ENCODE data around the gene CDYL. TPM values are rescaled to one million over a fixed set of nuclear protein-coding genes. Genes with fewer than 3 reads are reported as not detected.

CDYL gene
- polyA plus RNA-seq, 1 of the 3 experiments (the other 2 are of a cell fraction): 13.3 TPM

DNA sequence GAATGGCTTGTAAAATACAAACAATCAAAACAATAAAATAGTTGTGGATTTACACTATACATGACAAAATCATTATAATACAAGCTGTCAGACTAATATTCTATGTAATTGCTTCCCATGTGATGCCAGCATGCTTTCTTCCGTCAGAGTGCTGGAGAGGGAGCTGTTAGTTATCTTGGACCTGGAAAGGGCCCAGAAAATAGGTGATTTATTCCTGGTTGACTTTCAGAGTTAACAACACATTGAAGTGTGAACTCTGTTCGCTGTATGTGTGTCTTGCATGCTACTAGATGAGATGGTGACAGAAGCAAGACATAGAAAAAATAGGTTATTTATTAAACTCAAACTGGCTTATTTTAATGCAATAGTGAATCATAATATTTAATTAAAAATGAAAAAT is 70.2 kb downstream of the CDYL start (continued):
- TF ChIP-seq, protein P1, sequence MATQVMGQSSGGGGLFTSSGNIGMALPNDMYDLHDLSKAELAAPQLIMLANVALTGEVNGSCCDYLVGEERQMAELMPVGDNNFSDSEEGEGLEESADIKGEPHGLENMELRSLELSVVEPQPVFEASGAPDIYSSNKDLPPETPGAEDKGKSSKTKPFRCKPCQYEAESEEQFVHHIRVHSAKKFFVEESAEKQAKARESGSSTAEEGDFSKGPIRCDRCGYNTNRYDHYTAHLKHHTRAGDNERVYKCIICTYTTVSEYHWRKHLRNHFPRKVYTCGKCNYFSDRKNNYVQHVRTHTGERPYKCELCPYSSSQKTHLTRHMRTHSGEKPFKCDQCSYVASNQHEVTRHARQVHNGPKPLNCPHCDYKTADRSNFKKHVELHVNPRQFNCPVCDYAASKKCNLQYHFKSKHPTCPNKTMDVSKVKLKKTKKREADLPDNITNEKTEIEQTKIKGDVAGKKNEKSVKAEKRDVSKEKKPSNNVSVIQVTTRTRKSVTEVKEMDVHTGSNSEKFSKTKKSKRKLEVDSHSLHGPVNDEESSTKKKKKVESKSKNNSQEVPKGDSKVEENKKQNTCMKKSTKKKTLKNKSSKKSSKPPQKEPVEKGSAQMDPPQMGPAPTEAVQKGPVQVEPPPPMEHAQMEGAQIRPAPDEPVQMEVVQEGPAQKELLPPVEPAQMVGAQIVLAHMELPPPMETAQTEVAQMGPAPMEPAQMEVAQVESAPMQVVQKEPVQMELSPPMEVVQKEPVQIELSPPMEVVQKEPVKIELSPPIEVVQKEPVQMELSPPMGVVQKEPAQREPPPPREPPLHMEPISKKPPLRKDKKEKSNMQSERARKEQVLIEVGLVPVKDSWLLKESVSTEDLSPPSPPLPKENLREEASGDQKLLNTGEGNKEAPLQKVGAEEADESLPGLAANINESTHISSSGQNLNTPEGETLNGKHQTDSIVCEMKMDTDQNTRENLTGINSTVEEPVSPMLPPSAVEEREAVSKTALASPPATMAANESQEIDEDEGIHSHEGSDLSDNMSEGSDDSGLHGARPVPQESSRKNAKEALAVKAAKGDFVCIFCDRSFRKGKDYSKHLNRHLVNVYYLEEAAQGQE (IDR thresholded peaks at IDR 0.05; ENCODE audit: low read depth, low read length): no peak

DNA sequence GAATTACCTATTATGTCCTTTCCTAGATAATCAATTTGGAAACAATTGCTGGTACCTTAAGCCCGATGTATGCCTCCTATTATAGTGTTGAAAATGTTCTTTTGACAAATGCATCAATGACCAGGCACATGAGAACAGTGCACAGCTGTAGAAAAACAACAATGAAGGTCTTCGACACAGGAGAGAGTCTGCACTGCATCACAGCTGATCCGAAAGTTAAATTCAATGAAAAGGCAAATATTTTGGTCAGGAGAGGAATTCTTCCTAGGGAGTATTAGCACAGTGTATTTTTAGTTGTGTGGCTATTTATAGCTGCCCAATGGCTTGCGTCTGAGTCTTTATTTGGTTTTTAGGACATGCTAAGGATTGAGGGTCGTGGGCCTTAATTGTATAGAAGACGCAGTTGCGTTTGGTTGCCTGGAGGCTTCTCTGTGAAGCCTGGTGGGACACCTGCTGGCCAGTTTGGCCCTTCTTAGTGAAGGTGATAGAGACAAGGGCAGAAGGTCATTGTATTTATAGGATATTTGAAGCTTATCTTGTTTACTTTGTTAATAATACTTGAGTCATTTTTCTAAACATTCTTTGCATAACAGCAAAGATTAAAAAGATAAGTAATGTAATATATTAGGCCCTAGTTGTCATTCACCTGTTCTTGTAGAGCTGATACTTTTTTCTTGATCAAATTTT is 72.3 kb downstream of the CDYL start:
- Histone ChIP-seq H3K9me2 (no peaks in the 10 kb centered on the region), H3K36me3 (replicated peaks in 1 of 2; ENCODE audit: control insufficient read depth in 1 of 2, insufficient read depth in 2 of 2, low read length in 1 of 2) (peaks cover 0 to 11% of the 10 kb centered on the region in 2 experiments), H3K27ac (ENCODE audit: low read depth in 2 of 2, low read length in 1 of 2) (no peak overlapping the region), H4K20me1 (ENCODE audit: insufficient read depth) (peaks cover 61% of the 10 kb centered on the region), H2AFZ (ENCODE audit: low read depth) (no peak overlapping the region), H3K4me1 (ENCODE audit: control insufficient read depth in 1 of 2, insufficient read depth in 2 of 2, low read depth in 1 of 2, low read length in 1 of 2) (peaks cover 4 to 5% of the 10 kb centered on the region in 2 experiments; a peak in 2 of 4 replicates), H3K79me2 (ENCODE audit: insufficient read depth) (peaks cover 82% of the 10 kb centered on the region), H3K9ac (no peak overlapping the region), H3K9me3 (peaks cover 19% of the 10 kb centered on the region), H3K27me3 (ENCODE audit: insufficient read depth) (no peaks in the 10 kb centered on the region), H3K4me2 (no peak overlapping the region), H3F3A (replicated peaks; ENCODE audit: insufficient read depth) (no peaks in the 10 kb centered on the region), H3K4me3 (ENCODE audit: low read depth in 2 of 2, low read length in 1 of 2) (no peak overlapping the region; a peak in 1 of 4 replicates)
- WGBS (ENCODE audit: low lambda C conversion rate): 88% methylated on average over 7 of the region's 7 CpGs
- POLR2A ChIA-PET: no interaction called here
- no peak for DNase-seq
- 0 out of 2 replicates have a peak, but pooled peaks have one; percentile 14 for TF ChIP-seq SMC3 (IDR thresholded peaks at IDR 0.05; ENCODE audit: low read depth, low read length)
- peak; percentile 36; the same call in 1 of the 2 replicates for TF ChIP-seq RAD21 (IDR thresholded peaks at IDR 0.05; ENCODE audit: low read length)
- TF ChIP-seq NFIC (IDR thresholded peaks at IDR 0.05; ENCODE audit: borderline replicate concordance): no peak
- TF ChIP-seq, protein P2, sequence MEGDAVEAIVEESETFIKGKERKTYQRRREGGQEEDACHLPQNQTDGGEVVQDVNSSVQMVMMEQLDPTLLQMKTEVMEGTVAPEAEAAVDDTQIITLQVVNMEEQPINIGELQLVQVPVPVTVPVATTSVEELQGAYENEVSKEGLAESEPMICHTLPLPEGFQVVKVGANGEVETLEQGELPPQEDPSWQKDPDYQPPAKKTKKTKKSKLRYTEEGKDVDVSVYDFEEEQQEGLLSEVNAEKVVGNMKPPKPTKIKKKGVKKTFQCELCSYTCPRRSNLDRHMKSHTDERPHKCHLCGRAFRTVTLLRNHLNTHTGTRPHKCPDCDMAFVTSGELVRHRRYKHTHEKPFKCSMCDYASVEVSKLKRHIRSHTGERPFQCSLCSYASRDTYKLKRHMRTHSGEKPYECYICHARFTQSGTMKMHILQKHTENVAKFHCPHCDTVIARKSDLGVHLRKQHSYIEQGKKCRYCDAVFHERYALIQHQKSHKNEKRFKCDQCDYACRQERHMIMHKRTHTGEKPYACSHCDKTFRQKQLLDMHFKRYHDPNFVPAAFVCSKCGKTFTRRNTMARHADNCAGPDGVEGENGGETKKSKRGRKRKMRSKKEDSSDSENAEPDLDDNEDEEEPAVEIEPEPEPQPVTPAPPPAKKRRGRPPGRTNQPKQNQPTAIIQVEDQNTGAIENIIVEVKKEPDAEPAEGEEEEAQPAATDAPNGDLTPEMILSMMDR (IDR thresholded peaks at IDR 0.05): peak; percentile 40
- CTCF ChIA-PET: interaction anchor here (0.7 to 1.3 kb wide), 4 partner anchors 9 to 53 kb away, joined by 3 to 6 read pairs (median 4); no protein-coding TSS in a partner anchor

DNA sequence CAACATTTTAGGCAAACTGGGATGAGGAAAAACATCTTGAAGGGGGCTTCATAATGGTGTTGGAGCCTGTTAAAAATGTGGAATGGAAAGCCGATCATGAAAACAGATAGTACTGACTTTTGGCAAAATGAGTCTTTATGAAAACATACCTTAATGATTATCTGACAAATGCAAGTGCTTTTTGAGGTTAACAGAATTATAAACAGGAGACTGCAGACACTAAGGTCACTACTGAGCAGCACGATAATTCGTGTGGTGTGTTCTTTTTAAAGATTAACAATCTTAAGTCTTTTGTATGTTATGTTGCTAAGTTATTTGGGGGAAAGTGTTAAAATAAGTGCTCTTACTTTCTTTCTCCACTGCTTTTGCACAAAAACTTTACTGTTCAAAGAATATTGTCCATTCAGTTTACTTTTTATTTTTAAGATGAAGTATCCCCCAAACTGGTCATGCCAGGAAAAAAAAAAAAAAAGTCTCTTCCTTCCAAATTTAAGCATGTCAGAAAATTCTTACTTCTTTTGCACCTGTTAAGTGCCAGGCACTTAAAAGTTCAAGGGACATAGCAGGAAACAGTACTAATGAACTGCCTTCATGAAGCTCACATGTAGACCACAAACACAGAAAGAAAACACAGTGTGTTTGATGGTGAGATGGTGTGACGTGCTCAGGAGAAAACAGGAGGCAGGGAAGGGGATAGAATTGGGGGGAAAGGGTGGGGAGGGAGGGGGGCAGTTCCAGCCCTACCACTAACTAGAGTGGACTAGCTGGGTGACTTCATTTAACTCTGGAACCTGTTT is 73.2 kb downstream of the CDYL start:
- 50% methylated on average over 4 of the region's 4 CpGs for WGBS (ENCODE audit: low lambda C conversion rate)
- peaks cover 78% of the 10 kb centered on the region for H3K79me2 ChIP-seq (ENCODE audit: insufficient read depth)
- H3K4me1 ChIP-seq (ENCODE audit: control insufficient read depth in 1 of 2, insufficient read depth in 2 of 2, low read depth in 1 of 2, low read length in 1 of 2): peaks cover 4 to 5% of the 10 kb centered on the region in 2 experiments; a peak in 2 of 4 replicates
- H4K20me1 ChIP-seq (ENCODE audit: insufficient read depth): peaks cover 64% of the 10 kb centered on the region
- no peak for DNase-seq
- H3K36me3 ChIP-seq (replicated peaks in 1 of 2; ENCODE audit: control insufficient read depth in 1 of 2, insufficient read depth in 2 of 2, low read length in 1 of 2): peaks cover 0 to 6% of the 10 kb centered on the region in 2 experiments
- H3K4me2 ChIP-seq: no peak overlapping the region
- ChIA-PET CTCF (interaction anchor here (0.8 to 1.0 kb wide), 3 partner anchors 11 to 23 kb away, joined by 3 to 4 read pairs (median 3); no protein-coding TSS in a partner anchor), POLR2A (no interaction called here)
- peaks cover 13% of the 10 kb centered on the region for H3K9me3 ChIP-seq
- H3K27me3 ChIP-seq (ENCODE audit: insufficient read depth): no peaks in the 10 kb centered on the region
- H3F3A ChIP-seq (replicated peaks; ENCODE audit: insufficient read depth): no peaks in the 10 kb centered on the region
- H3K9me2 ChIP-seq: no peaks in the 10 kb centered on the region
- H3K9ac ChIP-seq: no peak overlapping the region
- no peak overlapping the region for H3K27ac ChIP-seq (ENCODE audit: low read depth in 2 of 2, low read length in 1 of 2)
- H2AFZ ChIP-seq (ENCODE audit: low read depth): no peak overlapping the region
- H3K4me3 ChIP-seq (ENCODE audit: low read depth in 2 of 2, low read length in 1 of 2): no peak overlapping the region
- TF ChIP-seq RXRA (IDR thresholded peaks at IDR 0.05; ENCODE audit: borderline replicate concordance, low read depth) (no peak), POLR2AphosphoS5 (IDR thresholded peaks at IDR 0.05; ENCODE audit: low read depth, low read length) (no peak), SMC3 (IDR thresholded peaks at IDR 0.05; ENCODE audit: low read depth, low read length) (no peak), TAF1 (IDR thresholded peaks at IDR 0.05; ENCODE audit: borderline replicate concordance, low read depth, low read length) (no peak), RAD21 (IDR thresholded peaks at IDR 0.05; ENCODE audit: low read length) (no peak), NFIC (IDR thresholded peaks at IDR 0.05; ENCODE audit: borderline replicate concordance) (no peak)
- TF ChIP-seq, protein P2 (IDR thresholded peaks at IDR 0.05): no peak
- TF ChIP-seq, protein P3, sequence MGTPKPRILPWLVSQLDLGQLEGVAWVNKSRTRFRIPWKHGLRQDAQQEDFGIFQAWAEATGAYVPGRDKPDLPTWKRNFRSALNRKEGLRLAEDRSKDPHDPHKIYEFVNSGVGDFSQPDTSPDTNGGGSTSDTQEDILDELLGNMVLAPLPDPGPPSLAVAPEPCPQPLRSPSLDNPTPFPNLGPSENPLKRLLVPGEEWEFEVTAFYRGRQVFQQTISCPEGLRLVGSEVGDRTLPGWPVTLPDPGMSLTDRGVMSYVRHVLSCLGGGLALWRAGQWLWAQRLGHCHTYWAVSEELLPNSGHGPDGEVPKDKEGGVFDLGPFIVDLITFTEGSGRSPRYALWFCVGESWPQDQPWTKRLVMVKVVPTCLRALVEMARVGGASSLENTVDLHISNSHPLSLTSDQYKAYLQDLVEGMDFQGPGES (IDR thresholded peaks at IDR 0.05; ENCODE audit: low read depth, low read length): no peak
- TF ChIP-seq, protein P4, sequence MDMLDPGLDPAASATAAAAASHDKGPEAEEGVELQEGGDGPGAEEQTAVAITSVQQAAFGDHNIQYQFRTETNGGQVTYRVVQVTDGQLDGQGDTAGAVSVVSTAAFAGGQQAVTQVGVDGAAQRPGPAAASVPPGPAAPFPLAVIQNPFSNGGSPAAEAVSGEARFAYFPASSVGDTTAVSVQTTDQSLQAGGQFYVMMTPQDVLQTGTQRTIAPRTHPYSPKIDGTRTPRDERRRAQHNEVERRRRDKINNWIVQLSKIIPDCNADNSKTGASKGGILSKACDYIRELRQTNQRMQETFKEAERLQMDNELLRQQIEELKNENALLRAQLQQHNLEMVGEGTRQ (IDR thresholded peaks at IDR 0.05; ENCODE audit: borderline replicate concordance, low read depth, low read length): no peak
